Left ventricle myocardium inferior (tissue), 1 donor: Measurements from ENCODE around the gene PCSK6. TPM values are rescaled to one million over a fixed set of nuclear protein-coding genes. Genes with fewer than 3 reads are reported as not detected.

Source experiments
- DNase-seq: peaks from one replicate; pipeline ENCODE4 v3.0.0-alpha.2; 2020
- H3K27ac ChIP-seq: fragments of 200-600 bp; replicated peaks from 2 replicates; pipeline ENCODE4 v1.8.0; 2021
- H3K27me3 ChIP-seq: fragments of 200-600 bp; 2 replicates; pipeline ENCODE4 v1.8.0; 2021; ENCODE audit warnings: low read depth
- H3K36me3 ChIP-seq: fragments of 200-600 bp; 2 replicates; pipeline ENCODE4 v1.8.0; 2021
- H3K4me1 ChIP-seq: fragments of 200-600 bp; 2 replicates; pipeline ENCODE4 v1.8.0; 2021
- H3K4me3 ChIP-seq: fragments of 200-600 bp; 2 replicates; pipeline ENCODE4 v1.8.0; 2021; ENCODE audit warnings: mild to moderate bottlenecking, moderate library complexity
- H3K9me3 ChIP-seq: fragments of 200-600 bp; replicated peaks from 2 replicates; pipeline ENCODE4 v1.8.0; 2021
- CTCF ChIP-seq: fragments of 200-600 bp; IDR thresholded peaks from 2 replicates; pipeline ENCODE4 v1.8.0; 2021; ENCODE audit warnings: antibody characterized with exemption, mild to moderate bottlenecking, borderline replicate concordance
- intact Hi-C: fragments of 100-400 bp; cut with micrococcal nuclease; formaldehyde crosslinking; loops from one replicate; pipeline ENCODE4 v1.11.0; 2022
- total RNA-seq: library from RNA; stranded (reverse); fragmentation: NEBNext Ultra II Directional; extraction: Animal tissue kit (Norgen Biotek cat#: 25700); gene quantifications from one replicate; pipeline ENCODE4 v1.2.1, GENCODE V29; 2021
- donor health status: DM: no; HTN: yes; CAD: no; lungs with severe emphysema.

The PCSK6 gene
- total RNA-seq, 1 donor from 2014 or later, result 28.6 TPM

- DNase-seq, result no peak
- Histone ChIP-seq H3K36me3 (peaks cover 3% of the 10 kb centered on the region), H3K9me3 (no peaks in the 10 kb centered on the region), H3K4me1 (peaks cover 41% of the 10 kb centered on the region), H3K27me3 (peaks cover 54% of the 10 kb centered on the region), H3K4me3 (no peak overlapping the region), H3K27ac (peak overlapping the region; percentile 64)
- no peak for TF ChIP-seq CTCF
- intact Hi-C loops, result no loop called here
These were observed 1.6 kb upstream of the PCSK6 start for GRCh38 chr15:101490922-101491733.

- H3K27me3 ChIP-seq, result peaks cover 49% of the 10 kb centered on the region
- no peaks in the 10 kb centered on the region for H3K9me3 ChIP-seq
- peak overlapping the region; percentile 65 for H3K4me3 ChIP-seq
- TF ChIP-seq CTCF, result no peak
- H3K4me1 ChIP-seq, result peaks cover 36% of the 10 kb centered on the region
- H3K36me3 ChIP-seq, result peaks cover 6% of the 10 kb centered on the region
- no peak for DNase-seq
- intact Hi-C loops, result no loop called here
- peak overlapping the region; percentile 79 for H3K27ac ChIP-seq
These were observed 943 bp upstream of the PCSK6 start for GRCh38 chr15:101490408-101490891.

- TF ChIP-seq CTCF, result no peak
- intact Hi-C loops, result no loop called here
- H3K36me3 ChIP-seq, result peaks cover 6% of the 10 kb centered on the region
- H3K27me3 ChIP-seq, result peaks cover 37% of the 10 kb centered on the region
- H3K4me1 ChIP-seq, result peaks cover 36% of the 10 kb centered on the region
- peak overlapping the region; percentile 69 for H3K4me3 ChIP-seq
- DNase-seq, result peak; percentile 60
- H3K27ac ChIP-seq, result peak overlapping the region; percentile 70
- H3K9me3 ChIP-seq, result no peaks in the 10 kb centered on the region
These were observed 289 bp downstream of the PCSK6 start for GRCh38 chr15:101489237-101489598.

GRCh38 chr15:101488300-101489164 lies 975 bp downstream of the PCSK6 start:
- Histone ChIP-seq H3K4me3 (peak overlapping the region; percentile 69), H3K27ac (peak overlapping the region; percentile 70), H3K4me1 (peaks cover 39% of the 10 kb centered on the region), H3K27me3 (peaks cover 35% of the 10 kb centered on the region), H3K9me3 (no peaks in the 10 kb centered on the region), H3K36me3 (peaks cover 6% of the 10 kb centered on the region)
- TF ChIP-seq CTCF, result no peak
- DNase-seq, result no peak
- intact Hi-C loops, result no loop called here

- H3K36me3 ChIP-seq, result peaks cover 6% of the 10 kb centered on the region
- peak overlapping the region; percentile 70 for H3K27ac ChIP-seq
- DNase-seq, result no peak
- no peaks in the 10 kb centered on the region for H3K9me3 ChIP-seq
- intact Hi-C loops, result no loop called here
- peaks cover 47% of the 10 kb centered on the region for H3K4me1 ChIP-seq
- H3K27me3 ChIP-seq, result peaks cover 35% of the 10 kb centered on the region
- H3K4me3 ChIP-seq, result peak overlapping the region; percentile 69
- TF ChIP-seq CTCF, result no peak
These were observed 2.6 kb downstream of the PCSK6 start for GRCh38 chr15:101486696-101487459.
